ENCODE measurements around the gene KLHL7.

The KLHL7 gene

GRCh38 chr7:23105644-23106056 is at the start of gene KLHL7:
Gene KLHL7 (plus strand): TSS chr7:23105785. CDS start chr7:23106027, 242 bp downstream.
- DNase-seq, result peak; percentile 96
- in situ Hi-C loops (cut with MboI; ENCODE audit: low pct_unique_long_range_greater_than_20kb, low sequenced_read_pairs), result no loop called here

GRCh38 chr7:23058408-23059096 is 47.0 kb upstream of the KLHL7 start:
- DNase-seq, result no peak
- in situ Hi-C loops (cut with MboI; ENCODE audit: low pct_unique_long_range_greater_than_20kb, low sequenced_read_pairs), result no loop called here

GRCh38 chr7:23061327-23061726 is 44.3 kb upstream of the KLHL7 start:
- no peak for DNase-seq
- in situ Hi-C loops (cut with MboI; ENCODE audit: low pct_unique_long_range_greater_than_20kb, low sequenced_read_pairs), result no loop called here

- in situ Hi-C loops (cut with MboI; ENCODE audit: low pct_unique_long_range_greater_than_20kb, low sequenced_read_pairs), result no loop called here
- DNase-seq, result no peak
Measured at GRCh38 chr7:23062452-23062851, 43.1 kb upstream of the KLHL7 start.

- DNase-seq, result no peak
- in situ Hi-C loops (cut with MboI; ENCODE audit: low pct_unique_long_range_greater_than_20kb, low sequenced_read_pairs), result no loop called here
Measured at GRCh38 chr7:23065974-23066373, 39.6 kb upstream of the KLHL7 start.

GRCh38 chr7:23067271-23067670 is 38.3 kb upstream of the KLHL7 start:
- no peak for DNase-seq
- in situ Hi-C loops (cut with MboI; ENCODE audit: low pct_unique_long_range_greater_than_20kb, low sequenced_read_pairs), result no loop called here

GRCh38 chr7:23072048-23072447 is 33.5 kb upstream of the KLHL7 start:
- in situ Hi-C loops (cut with MboI; ENCODE audit: low pct_unique_long_range_greater_than_20kb, low sequenced_read_pairs), result no loop called here
- peak; percentile 23 for DNase-seq

- DNase-seq, result no peak
- in situ Hi-C loops (cut with MboI; ENCODE audit: low pct_unique_long_range_greater_than_20kb, low sequenced_read_pairs), result no loop called here
Measured at GRCh38 chr7:23072922-23073321, 32.7 kb upstream of the KLHL7 start.

GRCh38 chr7:23074443-23075261 is 30.9 kb upstream of the KLHL7 start:
- in situ Hi-C loops (cut with MboI; ENCODE audit: low pct_unique_long_range_greater_than_20kb, low sequenced_read_pairs), result no loop called here
- no peak for DNase-seq

- in situ Hi-C loops (cut with MboI; ENCODE audit: low pct_unique_long_range_greater_than_20kb, low sequenced_read_pairs), result no loop called here
- DNase-seq, result no peak
Measured at GRCh38 chr7:23075571-23075970, 30.0 kb upstream of the KLHL7 start.

- in situ Hi-C loops (cut with MboI; ENCODE audit: low pct_unique_long_range_greater_than_20kb, low sequenced_read_pairs), result no loop called here
- no peak for DNase-seq
Measured at GRCh38 chr7:23076772-23077171, 28.8 kb upstream of the KLHL7 start.

GRCh38 chr7:23093111-23093510 is 12.5 kb upstream of the KLHL7 start:
- no peak for DNase-seq
- in situ Hi-C loops (cut with MboI; ENCODE audit: low pct_unique_long_range_greater_than_20kb, low sequenced_read_pairs), result no loop called here

- in situ Hi-C loops (cut with MboI; ENCODE audit: low pct_unique_long_range_greater_than_20kb, low sequenced_read_pairs), result no loop called here
Measured at GRCh38 chr7:23093546-23093945, 12.0 kb upstream of the KLHL7 start.

GRCh38 chr7:23096518-23097290 is 8.9 kb upstream of the KLHL7 start:
- in situ Hi-C loops (cut with MboI; ENCODE audit: low pct_unique_long_range_greater_than_20kb, low sequenced_read_pairs), result no loop called here
- DNase-seq, result no peak

More at GRCh38 chr7:23093546-23093945, 12.0 kb upstream of the KLHL7 start:
- DNase-seq, result no peak

- in situ Hi-C loops (cut with MboI; ENCODE audit: low pct_unique_long_range_greater_than_20kb, low sequenced_read_pairs), result no loop called here
Measured at GRCh38 chr7:23098029-23098428, 7.6 kb upstream of the KLHL7 start.

GRCh38 chr7:23098460-23098859 is 7.1 kb upstream of the KLHL7 start:
- DNase-seq, result no peak
- in situ Hi-C loops (cut with MboI; ENCODE audit: low pct_unique_long_range_greater_than_20kb, low sequenced_read_pairs), result no loop called here

More at GRCh38 chr7:23098029-23098428, 7.6 kb upstream of the KLHL7 start:
- no peak for DNase-seq

GRCh38 chr7:23100697-23101096 is 4.9 kb upstream of the KLHL7 start:
- peak; percentile 10 for DNase-seq
- in situ Hi-C loops (cut with MboI; ENCODE audit: low pct_unique_long_range_greater_than_20kb, low sequenced_read_pairs), result no loop called here

- DNase-seq, result no peak
- in situ Hi-C loops (cut with MboI; ENCODE audit: low pct_unique_long_range_greater_than_20kb, low sequenced_read_pairs), result no loop called here
Measured at GRCh38 chr7:23105086-23105643, 420 bp upstream of the KLHL7 start.

- in situ Hi-C loops (cut with MboI; ENCODE audit: low pct_unique_long_range_greater_than_20kb, low sequenced_read_pairs), result no loop called here
- DNase-seq, result peak; percentile 73
Measured at GRCh38 chr7:23106057-23106822, 655 bp downstream of the KLHL7 start.
